Keratinocyte (primary cell): ENCODE results near the gene CIRBP.

ENCODE experiments used
- EZH2 ChIP-seq: IDR thresholded peaks from one replicate; pipeline ENCODE4 v1.6.1; 2012; ENCODE audit warnings: inconsistent platforms, mild to moderate bottlenecking, low read length, moderate library complexity
- TF ChIP-seq, protein P1 (sequence below), 3 experiments: IDR thresholded peaks in 1 of 3; conservative IDR thresholded peaks in 1 of 3; optimal IDR thresholded peaks in 1 of 3; 2 replicates in 2 of 3; 3 replicates in 1 of 3; pipeline versions ENCODE3 to v1.5.1; 2011; ENCODE audit warnings: low read length in 3 of 3, mild to moderate bottlenecking in 3 of 3, moderate library complexity in 2 of 3, control low read depth in 1 of 3, inconsistent platforms in 1 of 3; ENCODE audit not compliant: insufficient read depth in 2 of 3; ENCODE audit errors: extremely low read depth in 1 of 3

DNA sequence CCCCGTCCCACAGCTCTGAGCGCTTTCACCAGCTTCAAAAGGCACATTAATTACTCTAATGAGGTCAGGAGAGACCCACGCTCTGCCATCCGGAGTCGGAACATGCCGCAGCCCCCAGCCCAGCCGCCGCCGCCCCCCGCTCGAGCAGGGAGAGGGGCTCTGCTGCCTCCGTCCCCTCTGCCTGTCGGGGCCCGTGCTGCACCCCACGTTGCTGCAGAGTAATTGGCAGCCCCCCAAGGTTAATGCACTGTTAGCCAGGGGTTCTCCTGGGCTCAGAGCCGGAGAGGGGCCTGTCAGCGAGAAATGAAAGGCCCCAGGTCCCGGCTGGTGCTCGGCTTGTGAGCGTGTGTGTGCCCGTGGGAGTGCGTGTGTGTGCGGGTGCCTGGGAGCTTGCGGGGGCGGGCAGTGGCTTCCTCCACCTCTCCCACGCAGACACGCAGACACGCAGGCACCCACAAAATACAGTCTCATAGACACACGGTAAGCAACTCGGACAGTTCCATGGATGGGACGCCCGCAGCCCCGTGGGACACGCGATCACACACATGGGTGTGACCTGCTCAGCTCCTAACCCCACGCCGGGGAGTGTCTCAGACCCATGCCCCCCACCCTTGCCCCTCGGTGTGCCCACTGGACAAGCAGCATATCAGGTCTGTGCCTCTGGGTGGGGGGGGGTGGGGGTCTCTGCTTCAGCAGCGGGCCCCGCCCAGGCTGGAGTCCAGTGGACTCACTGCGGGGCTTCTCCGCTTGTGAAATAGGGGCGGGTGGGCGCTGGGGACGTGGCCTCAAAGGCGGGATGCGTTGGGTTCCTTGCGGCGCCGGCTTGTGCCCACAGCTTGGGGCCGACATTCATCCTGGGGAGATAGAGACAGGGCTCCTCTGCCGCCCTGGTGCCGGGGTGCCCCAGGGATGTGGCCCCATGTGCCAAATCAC lies 11.8 kb downstream of the CIRBP start:
- TF ChIP-seq, protein P1, sequence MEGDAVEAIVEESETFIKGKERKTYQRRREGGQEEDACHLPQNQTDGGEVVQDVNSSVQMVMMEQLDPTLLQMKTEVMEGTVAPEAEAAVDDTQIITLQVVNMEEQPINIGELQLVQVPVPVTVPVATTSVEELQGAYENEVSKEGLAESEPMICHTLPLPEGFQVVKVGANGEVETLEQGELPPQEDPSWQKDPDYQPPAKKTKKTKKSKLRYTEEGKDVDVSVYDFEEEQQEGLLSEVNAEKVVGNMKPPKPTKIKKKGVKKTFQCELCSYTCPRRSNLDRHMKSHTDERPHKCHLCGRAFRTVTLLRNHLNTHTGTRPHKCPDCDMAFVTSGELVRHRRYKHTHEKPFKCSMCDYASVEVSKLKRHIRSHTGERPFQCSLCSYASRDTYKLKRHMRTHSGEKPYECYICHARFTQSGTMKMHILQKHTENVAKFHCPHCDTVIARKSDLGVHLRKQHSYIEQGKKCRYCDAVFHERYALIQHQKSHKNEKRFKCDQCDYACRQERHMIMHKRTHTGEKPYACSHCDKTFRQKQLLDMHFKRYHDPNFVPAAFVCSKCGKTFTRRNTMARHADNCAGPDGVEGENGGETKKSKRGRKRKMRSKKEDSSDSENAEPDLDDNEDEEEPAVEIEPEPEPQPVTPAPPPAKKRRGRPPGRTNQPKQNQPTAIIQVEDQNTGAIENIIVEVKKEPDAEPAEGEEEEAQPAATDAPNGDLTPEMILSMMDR (optimal IDR thresholded peaks at IDR 0.05 in 1 of 3, IDR thresholded peaks at IDR 0.05 in 1 of 3, conservative IDR thresholded peaks at IDR 0.05 in 1 of 3; ENCODE audit: extremely low read depth in 1 of 3, insufficient read depth in 2 of 3, low read length in 3 of 3), result no peak
- no peak for TF ChIP-seq EZH2
